HEK293 (cell line): Measurements from ENCODE around the gene ANAPC2.

Source experiments
- EGR2 ChIP-seq: fragments of 450-650 bp; formaldehyde crosslinking; IDR thresholded peaks from 2 replicates; pipeline ENCODE4 v1.5.1; 2016; ENCODE audit warnings: low read depth, missing biosample characterization, missing genetic modification characterization
- KLF16 ChIP-seq: fragments of 450-650 bp; formaldehyde crosslinking; IDR thresholded peaks from 2 replicates; pipeline ENCODE4 v1.5.1; 2017; ENCODE audit warnings: missing biosample characterization, missing genetic modification characterization
- ZBTB7A ChIP-seq: fragments of 450-650 bp; formaldehyde crosslinking; IDR thresholded peaks from 2 replicates; pipeline ENCODE4 v1.5.1; 2016; ENCODE audit warnings: low read depth, missing biosample characterization, missing genetic modification characterization
- ZNF132 ChIP-seq: fragments of 450-650 bp; formaldehyde crosslinking; IDR thresholded peaks from 2 replicates; pipeline ENCODE4 v1.5.1; 2017; ENCODE audit warnings: missing biosample characterization, missing genetic modification characterization, borderline replicate concordance
- ZNF184 ChIP-seq: fragments of 450-650 bp; IDR thresholded peaks from 2 replicates; pipeline ENCODE4 v1.5.1; 2018; ENCODE audit warnings: missing biosample characterization, mild to moderate bottlenecking, missing genetic modification characterization
- ZNF423 ChIP-seq: fragments of 450-650 bp; formaldehyde crosslinking; IDR thresholded peaks from 2 replicates; pipeline ENCODE4 v1.5.1; 2016; ENCODE audit warnings: missing biosample characterization, missing genetic modification characterization
- ZNF747 ChIP-seq: fragments of 450-650 bp; formaldehyde crosslinking; IDR thresholded peaks from 2 replicates; pipeline ENCODE4 v1.5.1; 2016; ENCODE audit warnings: missing biosample characterization, missing genetic modification characterization
- TF ChIP-seq, protein P1 (sequence below): fragments of 450-650 bp; formaldehyde crosslinking; IDR thresholded peaks from 2 replicates; pipeline ENCODE4 v1.5.1; 2016; ENCODE audit warnings: missing biosample characterization, missing genetic modification characterization
- TF ChIP-seq, protein P2 (sequence below): fragments of 450-650 bp; formaldehyde crosslinking; IDR thresholded peaks from 2 replicates; pipeline ENCODE4 v1.5.1; 2016; ENCODE audit warnings: missing biosample characterization, missing genetic modification characterization

DNA sequence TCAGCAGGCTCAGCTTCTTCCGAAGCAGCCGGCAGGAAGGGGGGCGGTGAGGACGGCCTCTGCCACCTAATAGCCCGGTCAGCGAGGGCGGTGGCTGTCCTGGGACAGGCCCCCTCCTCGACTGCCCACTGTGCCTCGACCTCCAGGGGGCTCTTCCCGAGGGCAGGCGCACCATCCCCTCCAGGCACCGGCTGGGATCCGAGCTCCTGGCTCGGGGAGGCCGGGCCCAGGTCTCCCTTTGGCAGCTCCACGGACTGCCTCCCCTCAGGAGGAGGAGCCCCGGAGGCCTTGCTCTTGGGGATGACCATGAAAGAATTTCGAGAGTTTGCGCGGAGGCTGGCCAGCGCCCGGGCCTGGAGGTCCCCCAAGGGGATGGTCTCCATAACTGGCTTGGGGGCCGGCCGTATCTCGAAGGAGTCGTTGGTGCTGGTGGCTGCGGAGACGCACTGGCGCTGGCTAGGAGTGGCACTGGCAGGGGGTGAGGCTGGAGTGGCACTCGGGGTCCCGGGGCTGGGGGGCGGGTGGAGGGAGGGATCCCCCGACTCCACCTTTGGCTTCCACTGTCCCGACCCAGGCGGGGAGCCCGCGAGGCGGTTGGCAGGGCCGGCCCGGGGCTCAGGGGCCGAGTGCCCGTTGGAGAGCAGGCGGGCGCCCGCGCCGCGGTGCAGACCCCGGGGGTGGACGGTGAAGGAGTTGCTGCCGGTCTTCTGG lies 11.2 kb upstream of the ANAPC2 start:
- TF ChIP-seq, protein P1, sequence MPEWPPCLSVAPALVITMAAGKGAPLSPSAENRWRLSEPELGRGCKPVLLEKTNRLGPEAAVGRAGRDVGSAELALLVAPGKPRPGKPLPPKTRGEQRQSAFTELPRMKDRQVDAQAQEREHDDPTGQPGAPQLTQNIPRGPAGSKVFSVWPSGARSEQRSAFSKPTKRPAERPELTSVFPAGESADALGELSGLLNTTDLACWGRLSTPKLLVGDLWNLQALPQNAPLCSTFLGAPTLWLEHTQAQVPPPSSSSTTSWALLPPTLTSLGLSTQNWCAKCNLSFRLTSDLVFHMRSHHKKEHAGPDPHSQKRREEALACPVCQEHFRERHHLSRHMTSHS (tag by site-specific recombination), result no peak
- no peak for TF ChIP-seq ZNF423 (tag by site-specific recombination)
- no peak for TF ChIP-seq ZNF132 (tag by site-specific recombination)
- no peak for TF ChIP-seq ZNF747 (tag by site-specific recombination)
- TF ChIP-seq, protein P2, sequence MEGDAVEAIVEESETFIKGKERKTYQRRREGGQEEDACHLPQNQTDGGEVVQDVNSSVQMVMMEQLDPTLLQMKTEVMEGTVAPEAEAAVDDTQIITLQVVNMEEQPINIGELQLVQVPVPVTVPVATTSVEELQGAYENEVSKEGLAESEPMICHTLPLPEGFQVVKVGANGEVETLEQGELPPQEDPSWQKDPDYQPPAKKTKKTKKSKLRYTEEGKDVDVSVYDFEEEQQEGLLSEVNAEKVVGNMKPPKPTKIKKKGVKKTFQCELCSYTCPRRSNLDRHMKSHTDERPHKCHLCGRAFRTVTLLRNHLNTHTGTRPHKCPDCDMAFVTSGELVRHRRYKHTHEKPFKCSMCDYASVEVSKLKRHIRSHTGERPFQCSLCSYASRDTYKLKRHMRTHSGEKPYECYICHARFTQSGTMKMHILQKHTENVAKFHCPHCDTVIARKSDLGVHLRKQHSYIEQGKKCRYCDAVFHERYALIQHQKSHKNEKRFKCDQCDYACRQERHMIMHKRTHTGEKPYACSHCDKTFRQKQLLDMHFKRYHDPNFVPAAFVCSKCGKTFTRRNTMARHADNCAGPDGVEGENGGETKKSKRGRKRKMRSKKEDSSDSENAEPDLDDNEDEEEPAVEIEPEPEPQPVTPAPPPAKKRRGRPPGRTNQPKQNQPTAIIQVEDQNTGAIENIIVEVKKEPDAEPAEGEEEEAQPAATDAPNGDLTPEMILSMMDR (tag by site-specific recombination), result peak; percentile 20; the same call in 1 of the 2 replicates
- TF ChIP-seq ZBTB7A, result no peak
- no peak for TF ChIP-seq ZNF184
- no peak for TF ChIP-seq EGR2
- no peak for TF ChIP-seq KLF16
